NCI-H526 (cell line): Measurements from ENCODE around the gene RAB14.

Experiments used
- DNase-seq, 2 experiments: peaks; one replicate each; lab custom pipeline; 2025; lab: John Stamatoyannopoulos, UW

The RAB14 gene

GRCh38 chr9:121201738-121202533 is at the start of gene RAB14:
RAB14 (minus strand) TSS chr9:121201869; CDS start chr9:121193412, 8,457 bp downstream.
- peak; percentile 92 to 97 for DNase-seq

- no peak for DNase-seq
Observed at GRCh38 chr9:121249563-121249962, 47.9 kb upstream of the RAB14 start.

- no peak for DNase-seq
Observed at GRCh38 chr9:121246821-121247561, 45.3 kb upstream of the RAB14 start.

GRCh38 chr9:121242959-121243346 is 41.3 kb upstream of the RAB14 start:
- no peak for DNase-seq

- DNase-seq: no peak
Observed at GRCh38 chr9:121242219-121242958, 40.7 kb upstream of the RAB14 start.

- DNase-seq: no peak
Observed at GRCh38 chr9:121240472-121241135, 38.9 kb upstream of the RAB14 start.

GRCh38 chr9:121239851-121240250 is 38.2 kb upstream of the RAB14 start:
- no peak for DNase-seq

GRCh38 chr9:121239071-121239470 is 37.4 kb upstream of the RAB14 start:
- DNase-seq: no peak

GRCh38 chr9:121237916-121238315 is 36.2 kb upstream of the RAB14 start:
- no peak for DNase-seq

- DNase-seq: no peak
Observed at GRCh38 chr9:121235512-121235911, 33.8 kb upstream of the RAB14 start.

- no peak for DNase-seq
Observed at GRCh38 chr9:121234832-121235161, 33.1 kb upstream of the RAB14 start.

- DNase-seq: no peak
Observed at GRCh38 chr9:121233906-121234831, 32.5 kb upstream of the RAB14 start.

GRCh38 chr9:121232251-121232650 is 30.6 kb upstream of the RAB14 start:
- DNase-seq: no peak

- DNase-seq: no peak
Observed at GRCh38 chr9:121230256-121230655, 28.6 kb upstream of the RAB14 start.

- DNase-seq: no peak
Observed at GRCh38 chr9:121227862-121228261, 26.2 kb upstream of the RAB14 start.

- DNase-seq: no peak
Observed at GRCh38 chr9:121226175-121226574, 24.5 kb upstream of the RAB14 start.

- no peak for DNase-seq
Observed at GRCh38 chr9:121225240-121225639, 23.6 kb upstream of the RAB14 start.

- DNase-seq: peak; percentile 4 to 65
Observed at GRCh38 chr9:121222524-121223171, 21.0 kb upstream of the RAB14 start.

- DNase-seq: no peak
Observed at GRCh38 chr9:121221664-121222055, 20.0 kb upstream of the RAB14 start.

- no peak for DNase-seq
Observed at GRCh38 chr9:121220996-121221663, 19.5 kb upstream of the RAB14 start.
